Measurements from ENCODE around the gene RSAD2.
"Not testable (repeated sequence)": the region's sequence is repeated elsewhere in the genome, so short reads cannot be mapped to it uniquely, and the experiment has no call there.

The RSAD2 gene

DNA sequence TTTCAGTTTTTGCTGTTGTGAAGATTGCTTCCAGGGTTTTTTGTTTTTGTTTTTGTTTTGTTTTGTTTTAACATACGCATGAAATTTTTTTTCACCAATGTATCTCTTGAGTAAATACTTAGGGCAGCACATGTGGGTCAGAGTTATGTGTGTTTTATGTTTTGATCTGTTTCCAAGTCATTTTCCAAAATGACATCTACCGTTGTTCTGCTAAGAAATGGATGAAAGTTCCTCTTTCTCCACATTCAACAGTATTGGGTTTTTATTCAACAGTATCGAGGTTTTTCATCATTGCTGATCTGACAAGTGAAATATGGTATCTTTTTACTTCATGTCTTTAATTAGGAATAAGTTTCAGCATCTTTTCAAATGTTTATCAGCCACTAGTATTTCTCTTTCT lies 56.3 kb downstream of the RSAD2 start:
- Histone ChIP-seq H3K27ac (ENCODE audit: low read length) (no peak overlapping the region), H3K4me1 (ENCODE audit: control insufficient read depth, insufficient read depth, low read length) (peaks cover 6% of the 10 kb centered on the region; the same call in 1 of the 2 replicates), H3K27me3 (ENCODE audit: control insufficient read depth, insufficient read depth, low read length) (no peaks in the 10 kb centered on the region), H3K36me3 (ENCODE audit: control insufficient read depth, insufficient read depth, low read length) (no peaks in the 10 kb centered on the region), H3K9me3 (ENCODE audit: control insufficient read depth, insufficient read depth, low read length) (no peaks in the 10 kb centered on the region), H3K4me3 (ENCODE audit: low read length) (no peak overlapping the region)
- WGBS (ENCODE audit: insufficient coverage, insufficient read length), result no CpG with 5 or more reads among the region's 3 CpGs
- no peak for DNase-seq (ENCODE audit: low read depth, low spot score)

DNA sequence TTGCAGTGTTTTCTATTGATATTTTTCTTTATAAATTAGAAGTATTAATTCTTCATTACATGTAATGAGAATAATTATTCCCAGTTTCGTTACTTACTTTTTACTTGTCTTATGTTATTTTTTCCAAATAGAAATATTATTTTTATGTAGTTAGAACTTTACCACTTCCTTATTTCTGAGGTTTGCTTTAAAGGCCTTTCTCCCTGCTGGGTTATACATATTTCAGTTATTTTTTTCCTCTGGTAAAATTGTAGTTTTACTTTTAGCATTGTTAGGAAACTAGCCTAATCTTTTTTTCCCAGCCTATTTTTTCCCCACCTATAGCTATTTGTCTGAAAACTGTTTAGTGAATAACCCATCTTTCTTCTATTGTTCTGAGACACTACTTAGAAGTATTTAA lies 56.8 kb downstream of the RSAD2 start:
- Histone ChIP-seq H3K4me1 (ENCODE audit: control insufficient read depth, insufficient read depth, low read length) (peaks cover 6% of the 10 kb centered on the region; the same call in 1 of the 2 replicates), H3K9me3 (ENCODE audit: control insufficient read depth, insufficient read depth, low read length) (no peaks in the 10 kb centered on the region), H3K27ac (ENCODE audit: low read length) (no peak overlapping the region), H3K27me3 (ENCODE audit: control insufficient read depth, insufficient read depth, low read length) (no peaks in the 10 kb centered on the region), H3K4me3 (ENCODE audit: low read length) (no peak overlapping the region), H3K36me3 (ENCODE audit: control insufficient read depth, insufficient read depth, low read length) (no peaks in the 10 kb centered on the region)
- no peak for DNase-seq (ENCODE audit: low read depth, low spot score)
- WGBS (ENCODE audit: insufficient coverage, insufficient read length), result no CpG with 5 or more reads among the region's 1 CpG

DNA sequence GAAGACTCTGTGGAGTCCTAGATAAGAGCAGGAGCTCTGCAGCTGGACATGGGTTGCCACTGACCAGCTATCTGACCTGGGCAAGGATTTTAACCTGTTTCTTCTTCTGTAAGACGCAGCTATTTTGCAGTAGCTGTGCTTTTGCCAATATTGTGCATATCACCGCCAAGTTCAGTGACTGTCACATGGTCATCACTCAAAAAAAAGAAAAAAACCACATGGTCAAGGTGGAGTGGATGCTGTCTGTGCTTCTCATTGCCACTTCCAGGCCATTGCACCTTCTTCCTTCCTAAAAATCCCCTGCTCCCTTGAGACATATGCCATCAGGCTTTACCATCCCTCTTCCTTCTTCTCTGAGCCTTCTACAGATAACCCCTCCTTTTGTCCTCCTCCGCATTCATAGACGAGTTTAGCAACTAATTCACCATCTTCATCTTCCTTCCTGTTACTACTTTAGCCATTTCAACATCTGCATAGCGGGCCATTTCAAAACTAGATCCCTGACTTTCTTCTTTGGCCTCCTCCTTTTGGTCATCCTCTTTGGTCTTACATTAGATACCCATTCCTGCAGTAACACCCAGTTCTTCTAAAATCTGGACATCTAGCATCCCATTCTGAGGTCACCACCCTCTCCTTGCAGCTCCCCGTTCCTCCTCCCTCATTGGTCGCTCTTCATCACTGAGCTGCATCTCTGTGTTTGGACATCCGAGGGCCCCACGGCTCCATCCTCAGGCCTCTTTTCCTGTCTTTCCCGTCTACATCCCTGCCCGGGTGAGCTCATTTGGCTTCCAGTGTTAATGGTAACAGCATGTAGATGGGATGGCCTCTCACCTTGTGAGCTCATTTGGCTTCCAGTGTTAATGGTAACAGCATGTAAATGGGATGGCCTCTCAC lies 57.4 kb downstream of the RSAD2 start:
- no peaks in the 10 kb centered on the region for H3K9me3 ChIP-seq (ENCODE audit: control insufficient read depth, insufficient read depth, low read length)
- H3K27ac ChIP-seq (ENCODE audit: low read length), result no peak overlapping the region
- no peak for DNase-seq (ENCODE audit: low read depth, low spot score)
- H3K36me3 ChIP-seq (ENCODE audit: control insufficient read depth, insufficient read depth, low read length), result no peaks in the 10 kb centered on the region
- peaks cover 6% of the 10 kb centered on the region; the same call in 1 of the 2 replicates for H3K4me1 ChIP-seq (ENCODE audit: control insufficient read depth, insufficient read depth, low read length)
- H3K27me3 ChIP-seq (ENCODE audit: control insufficient read depth, insufficient read depth, low read length), result no peaks in the 10 kb centered on the region
- no CpG with 5 or more reads among the region's 11 CpGs for WGBS (ENCODE audit: insufficient coverage, insufficient read length)
- H3K4me3 ChIP-seq (ENCODE audit: low read length), result no peak overlapping the region

DNA sequence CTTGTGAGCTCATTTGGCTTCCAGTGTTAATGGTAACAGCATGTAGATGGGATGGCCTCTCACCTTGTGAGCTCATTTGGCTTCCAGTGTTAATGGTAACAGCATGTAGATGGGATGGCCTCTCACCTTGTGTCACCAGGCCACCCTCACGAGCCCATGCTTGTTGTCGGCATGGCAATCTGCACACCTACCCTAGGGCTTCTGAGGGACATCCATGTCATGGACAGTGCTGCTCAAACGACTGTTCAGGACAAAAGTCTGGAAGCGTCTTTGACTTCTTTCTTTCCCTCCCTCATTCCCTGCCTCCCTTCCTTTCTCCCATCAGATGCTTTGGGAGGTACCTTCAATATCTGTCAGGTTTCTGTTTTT lies 58.1 kb downstream of the RSAD2 start:
- WGBS (ENCODE audit: insufficient coverage, insufficient read length), result no CpG with 5 or more reads among the region's 4 CpGs
- H3K36me3 ChIP-seq (ENCODE audit: control insufficient read depth, insufficient read depth, low read length); H3K4me1 ChIP-seq (ENCODE audit: control insufficient read depth, insufficient read depth, low read length); H3K9me3 ChIP-seq (ENCODE audit: control insufficient read depth, insufficient read depth, low read length); DNase-seq (ENCODE audit: low read depth, low spot score); H3K27ac ChIP-seq (ENCODE audit: low read length); H3K27me3 ChIP-seq (ENCODE audit: control insufficient read depth, insufficient read depth, low read length); H3K4me3 ChIP-seq (ENCODE audit: low read length): not testable (repeated sequence)

DNA sequence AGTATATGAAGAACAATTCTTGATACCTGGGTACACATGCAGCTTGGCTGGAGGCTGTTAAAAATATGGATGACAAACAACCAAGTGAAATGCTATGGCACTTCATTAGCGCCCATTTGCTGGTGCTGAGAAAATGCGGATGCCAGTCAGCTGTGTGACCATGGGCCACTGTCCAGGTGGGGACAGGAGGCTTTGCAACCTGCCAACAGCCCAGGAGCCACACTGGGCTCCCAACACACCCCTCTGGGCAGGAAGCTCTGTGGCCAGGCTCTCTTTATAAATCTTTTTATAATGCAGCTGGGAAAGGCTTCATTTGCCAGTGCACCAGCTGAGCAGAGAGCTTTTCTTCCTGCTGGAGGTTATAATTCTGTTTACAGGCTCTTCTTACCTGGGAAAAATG lies 59.6 kb downstream of the RSAD2 start:
- H3K4me1 ChIP-seq (ENCODE audit: control insufficient read depth, insufficient read depth, low read length), result peaks cover 5% of the 10 kb centered on the region; the same call in 1 of the 2 replicates
- no peak overlapping the region for H3K4me3 ChIP-seq (ENCODE audit: low read length)
- no peaks in the 10 kb centered on the region for H3K9me3 ChIP-seq (ENCODE audit: control insufficient read depth, insufficient read depth, low read length)
- no peak for DNase-seq (ENCODE audit: low read depth, low spot score)
- H3K27ac ChIP-seq (ENCODE audit: low read length), result no peak overlapping the region
- WGBS (ENCODE audit: insufficient coverage, insufficient read length), result no CpG with 5 or more reads among the region's 2 CpGs
- no peaks in the 10 kb centered on the region for H3K36me3 ChIP-seq (ENCODE audit: control insufficient read depth, insufficient read depth, low read length)
- no peaks in the 10 kb centered on the region for H3K27me3 ChIP-seq (ENCODE audit: control insufficient read depth, insufficient read depth, low read length)

DNA sequence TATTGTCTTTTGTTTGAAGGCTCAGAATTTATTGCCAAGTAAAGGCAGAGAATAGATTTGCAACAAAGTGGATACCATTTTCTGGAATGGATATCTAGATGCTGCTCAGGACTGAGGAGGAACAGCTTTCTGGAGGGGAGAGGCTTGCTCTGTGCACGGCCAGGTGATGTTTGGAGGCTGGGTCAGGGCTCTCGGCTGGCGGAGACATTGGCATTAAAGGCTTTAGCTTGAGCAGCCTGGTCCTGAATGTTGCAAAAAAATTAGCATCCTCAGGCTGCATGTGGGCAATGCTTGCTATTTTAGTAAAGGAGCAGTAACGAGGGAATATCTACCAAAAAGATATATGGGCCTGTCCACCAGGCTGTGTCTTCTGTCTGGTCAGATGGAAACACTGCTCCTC lies 60.0 kb downstream of the RSAD2 start:
- Histone ChIP-seq H3K27ac (ENCODE audit: low read length) (no peak overlapping the region), H3K4me3 (ENCODE audit: low read length) (no peak overlapping the region), H3K27me3 (ENCODE audit: control insufficient read depth, insufficient read depth, low read length) (no peaks in the 10 kb centered on the region), H3K9me3 (ENCODE audit: control insufficient read depth, insufficient read depth, low read length) (no peaks in the 10 kb centered on the region), H3K36me3 (ENCODE audit: control insufficient read depth, insufficient read depth, low read length) (no peaks in the 10 kb centered on the region), H3K4me1 (ENCODE audit: control insufficient read depth, insufficient read depth, low read length) (peaks cover 5% of the 10 kb centered on the region; the same call in 1 of the 2 replicates)
- no CpG with 5 or more reads among the region's 4 CpGs for WGBS (ENCODE audit: insufficient coverage, insufficient read length)
- DNase-seq (ENCODE audit: low read depth, low spot score), result no peak

DNA sequence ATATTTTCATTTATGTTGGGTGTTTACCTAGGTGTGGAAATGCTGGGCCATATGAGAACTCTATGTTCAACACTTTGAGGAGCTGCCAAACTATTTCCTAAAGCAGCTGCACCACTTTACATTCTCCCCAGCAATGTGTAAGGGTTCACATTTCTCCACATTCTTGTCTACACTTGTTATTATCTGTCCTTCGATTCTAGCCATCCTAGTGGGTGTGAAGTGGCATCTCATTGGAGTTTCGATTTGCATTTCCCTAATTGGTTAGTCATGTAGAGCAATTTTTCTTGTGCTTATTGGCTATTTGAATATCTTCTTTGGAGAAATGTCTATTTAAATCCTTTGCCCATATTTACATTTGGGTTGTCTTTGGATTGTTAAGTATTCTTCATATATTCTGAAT lies 61.5 kb downstream of the RSAD2 start:
- no peaks in the 10 kb centered on the region for H3K9me3 ChIP-seq (ENCODE audit: control insufficient read depth, insufficient read depth, low read length)
- H3K27ac ChIP-seq (ENCODE audit: low read length), result no peak overlapping the region
- H3K36me3 ChIP-seq (ENCODE audit: control insufficient read depth, insufficient read depth, low read length), result no peaks in the 10 kb centered on the region
- no CpG with 5 or more reads among the region's 2 CpGs for WGBS (ENCODE audit: insufficient coverage, insufficient read length)
- no peaks in the 10 kb centered on the region for H3K27me3 ChIP-seq (ENCODE audit: control insufficient read depth, insufficient read depth, low read length)
- H3K4me3 ChIP-seq (ENCODE audit: low read length), result no peak overlapping the region
- peaks cover 5% of the 10 kb centered on the region; the same call in 1 of the 2 replicates for H3K4me1 ChIP-seq (ENCODE audit: control insufficient read depth, insufficient read depth, low read length)
- no peak for DNase-seq (ENCODE audit: low read depth, low spot score)

DNA sequence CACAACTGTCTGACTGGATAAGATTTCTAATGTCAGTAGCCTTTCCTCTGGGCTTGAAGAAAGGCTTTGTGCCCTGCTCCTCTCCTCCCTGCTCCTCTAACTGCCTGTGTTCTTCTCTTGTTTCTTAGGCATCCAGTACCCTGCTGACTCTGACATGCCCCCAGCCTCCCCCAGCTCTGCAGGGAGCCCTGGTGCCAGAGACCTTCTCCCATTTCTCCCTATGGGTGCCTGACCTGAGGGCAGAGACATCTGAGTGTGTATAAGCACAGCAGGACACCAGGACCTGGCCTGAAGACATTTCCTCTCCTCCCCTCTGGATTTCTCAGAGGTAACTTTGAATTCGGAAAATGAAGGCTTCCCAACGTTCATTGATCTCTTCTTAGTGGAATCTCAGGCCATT lies 63.2 kb downstream of the RSAD2 start:
- H3K36me3 ChIP-seq (ENCODE audit: control insufficient read depth, insufficient read depth, low read length), result no peaks in the 10 kb centered on the region
- DNase-seq (ENCODE audit: low read depth, low spot score), result no peak

DNA sequence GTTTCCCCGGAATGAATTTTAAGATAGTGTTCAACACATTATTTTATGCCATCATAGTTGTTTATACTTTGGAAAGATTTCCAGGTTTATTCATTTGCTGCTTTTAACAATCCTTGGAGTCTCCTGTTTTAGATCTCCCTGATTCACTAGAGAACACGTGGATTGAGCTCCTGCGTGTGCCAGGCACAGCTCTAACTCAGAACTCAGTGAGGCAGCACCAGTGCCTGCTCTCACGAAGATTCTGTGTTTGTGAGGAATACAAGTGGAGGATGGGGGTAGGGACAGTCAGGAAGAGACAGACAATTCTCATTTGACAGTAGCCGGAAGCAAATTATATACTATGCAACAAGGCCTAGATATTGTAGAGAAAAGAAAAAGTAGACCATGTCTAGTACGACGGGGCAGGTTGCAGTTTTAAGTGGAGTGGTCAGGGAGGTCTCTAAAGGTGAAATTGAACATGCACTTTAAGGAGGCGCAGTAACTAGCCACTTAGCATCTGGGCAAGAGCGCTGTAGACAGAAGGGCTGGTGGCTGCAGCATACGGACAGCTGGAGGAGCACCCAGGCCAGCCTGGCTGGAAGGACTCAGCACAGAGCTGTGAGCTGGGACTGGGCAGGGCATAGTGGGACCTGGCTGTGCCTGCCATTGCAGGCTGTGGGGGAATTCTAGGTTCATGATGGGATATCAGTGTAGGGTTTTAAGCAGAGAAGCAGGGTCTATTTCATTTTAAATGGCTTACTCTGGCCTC lies 63.9 kb downstream of the RSAD2 start:
- no CpG with 5 or more reads among the region's 10 CpGs for WGBS (ENCODE audit: insufficient coverage, insufficient read length)
- no peak for DNase-seq (ENCODE audit: low read depth, low spot score)
- H3K27me3 ChIP-seq (ENCODE audit: control insufficient read depth, insufficient read depth, low read length), result no peaks in the 10 kb centered on the region
- no peak overlapping the region for H3K4me3 ChIP-seq (ENCODE audit: low read length)
- H3K9me3 ChIP-seq (ENCODE audit: control insufficient read depth, insufficient read depth, low read length), result no peaks in the 10 kb centered on the region
- H3K27ac ChIP-seq (ENCODE audit: low read length), result no peak overlapping the region
- H3K4me1 ChIP-seq (ENCODE audit: control insufficient read depth, insufficient read depth, low read length), result peaks cover 5% of the 10 kb centered on the region; the same call in 1 of the 2 replicates
- H3K36me3 ChIP-seq (ENCODE audit: control insufficient read depth, insufficient read depth, low read length), result no peaks in the 10 kb centered on the region

More for the DNA sequence above, 63.2 kb downstream of the RSAD2 start:
- Histone ChIP-seq H3K4me1 (ENCODE audit: control insufficient read depth, insufficient read depth, low read length) (peaks cover 5% of the 10 kb centered on the region; the same call in 1 of the 2 replicates), H3K27me3 (ENCODE audit: control insufficient read depth, insufficient read depth, low read length) (no peaks in the 10 kb centered on the region), H3K9me3 (ENCODE audit: control insufficient read depth, insufficient read depth, low read length) (no peaks in the 10 kb centered on the region), H3K4me3 (ENCODE audit: low read length) (no peak overlapping the region), H3K27ac (ENCODE audit: low read length) (no peak overlapping the region)
- WGBS (ENCODE audit: insufficient coverage, insufficient read length), result no CpG with 5 or more reads among the region's 2 CpGs

DNA sequence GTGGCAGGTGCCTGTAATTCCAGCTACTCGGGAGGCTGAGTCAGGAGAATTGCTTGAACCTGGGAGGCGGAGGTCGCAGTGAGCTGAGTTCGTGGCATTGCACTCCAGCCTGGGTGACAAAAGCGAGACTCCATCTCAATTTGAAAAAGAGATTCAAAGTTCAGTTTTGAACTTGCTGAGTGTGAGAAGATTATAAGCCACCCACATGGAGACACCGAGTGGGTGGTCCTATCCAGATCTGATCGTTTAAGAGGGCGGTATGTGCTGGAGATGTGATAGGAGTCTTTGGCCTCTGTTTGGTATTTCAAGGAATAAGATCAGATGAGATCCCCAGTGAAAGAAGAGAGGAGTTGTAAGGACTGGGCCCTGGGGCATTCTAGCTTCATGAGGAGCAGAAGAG lies 65.3 kb downstream of the RSAD2 start:
- Histone ChIP-seq H3K4me1 (ENCODE audit: control insufficient read depth, insufficient read depth, low read length) (peaks cover 3% of the 10 kb centered on the region; the same call in 1 of the 2 replicates), H3K27ac (ENCODE audit: low read length) (no peak overlapping the region), H3K9me3 (ENCODE audit: control insufficient read depth, insufficient read depth, low read length) (no peaks in the 10 kb centered on the region), H3K4me3 (ENCODE audit: low read length) (no peak overlapping the region), H3K36me3 (ENCODE audit: control insufficient read depth, insufficient read depth, low read length) (no peaks in the 10 kb centered on the region), H3K27me3 (ENCODE audit: control insufficient read depth, insufficient read depth, low read length) (no peaks in the 10 kb centered on the region)
- WGBS (ENCODE audit: insufficient coverage, insufficient read length), result no CpG with 5 or more reads among the region's 8 CpGs
- DNase-seq (ENCODE audit: low read depth, low spot score), result no peak
